H1 (cell line): Measurements from ENCODE around the gene DNAI2. TPM values are rescaled to one million over a fixed set of nuclear protein-coding genes. Genes with fewer than 3 reads are reported as not detected.

ENCODE experiments used
- CTCF ChIA-PET: fragments of 300-600 bp; sonication (Branson Sonifier 250); formaldehyde crosslinking; loops from one replicate; lab custom pipeline; 2021; ENCODE audit not compliant: partially characterized antibody; lab: Charles Lee
- POLR2A ChIA-PET: fragments of 300-600 bp; sonication (Branson Sonifier 250); formaldehyde crosslinking; loops from one replicate; lab custom pipeline; 2021; ENCODE audit warnings: inconsistent platforms; ENCODE audit not compliant: partially characterized antibody; lab: Charles Lee
- DNase-seq, 2 experiments: peaks; one replicate each; pipeline versions ENCODE4 v3.0.0 to v3.0.0-alpha.2; 2010 to 2022; ENCODE audit warnings: low spot score in 2 of 2, low read depth in 1 of 2, mixed read lengths in 1 of 2
- FAIRE-seq: peaks from 2 replicates; lab custom pipeline; 2011; peaks lifted over from hg19 to GRCh38; lab: Jason Lieb, UNC
- H2AFZ ChIP-seq: 2 replicates; pipeline ENCODE4 v1.8.1; 2012; ENCODE audit warnings: low read length, inconsistent platforms
- H2AK5ac ChIP-seq: 2 replicates; pipeline ENCODE4 v1.6.1; 2013; ENCODE audit warnings: low read depth, low read length
- H2BK120ac ChIP-seq: replicated peaks from 2 replicates; pipeline ENCODE3; 2013; ENCODE audit warnings: low read depth, low read length, inconsistent platforms
- H2BK12ac ChIP-seq: 2 replicates; pipeline ENCODE4 v1.6.1; 2013; ENCODE audit warnings: low read depth, low read length
- H2BK15ac ChIP-seq: 2 replicates; pipeline ENCODE4 v1.6.1; 2013; ENCODE audit warnings: low read length
- H2BK20ac ChIP-seq: 2 replicates; pipeline ENCODE4 v1.6.1; 2013; ENCODE audit warnings: low read length
- H2BK5ac ChIP-seq: 2 replicates; pipeline ENCODE4 v1.6.1; 2013; ENCODE audit warnings: low read depth, low read length
- H3K14ac ChIP-seq: 2 replicates; pipeline ENCODE4 v1.6.1; 2013; ENCODE audit warnings: inconsistent platforms; ENCODE audit not compliant: insufficient read length
- H3K18ac ChIP-seq: 2 replicates; pipeline ENCODE4 v1.6.1; 2013; ENCODE audit warnings: low read length; ENCODE audit errors: extremely low read depth
- H3K23ac ChIP-seq: 2 replicates; pipeline ENCODE4 v1.6.1; 2013; ENCODE audit warnings: inconsistent platforms; ENCODE audit not compliant: insufficient read length
- H3K23me2 ChIP-seq: 2 replicates; pipeline ENCODE4 v1.6.1; 2013; ENCODE audit warnings: low read depth, low read length
- H3K27ac ChIP-seq: 2 replicates; pipeline ENCODE4 v1.6.1; 2011; ENCODE audit warnings: low read depth, low read length, inconsistent platforms
- H3K27me3 ChIP-seq, 4 experiments: replicated peaks in 1 of 4; 1 replicate in 1 of 4; 2 replicates in 3 of 4; pipeline versions ENCODE4 v1.6.1 to v1.8.1; 2011 to 2013; ENCODE audit warnings: low read length in 3 of 4, mild to moderate bottlenecking in 3 of 4, inconsistent platforms in 2 of 4, mixed read lengths in 2 of 4, moderate library complexity in 1 of 4; ENCODE audit not compliant: control insufficient read depth in 3 of 4, insufficient read depth in 3 of 4; ENCODE audit errors: extremely low read depth in 1 of 4
- H3K36me3 ChIP-seq, 4 experiments: 2 replicates each; pipeline versions ENCODE4 v1.6.1 to v1.8.1; 2011 to 2013; ENCODE audit warnings: mild to moderate bottlenecking in 4 of 4, low read length in 3 of 4, moderate library complexity in 2 of 4, control low read depth in 1 of 4, inconsistent platforms in 1 of 4; ENCODE audit not compliant: insufficient read depth in 4 of 4, control insufficient read depth in 2 of 4
- H3K4ac ChIP-seq: replicated peaks from 2 replicates; pipeline ENCODE3; 2013; ENCODE audit warnings: low read length, low read depth, mixed read lengths, inconsistent platforms; ENCODE audit not compliant: insufficient read length
- H3K4me1 ChIP-seq, 4 experiments: replicated peaks in 1 of 4; 1 replicate in 1 of 4; 2 replicates in 3 of 4; pipeline versions ENCODE4 v1.6.1 to v1.8.1; 2011 to 2013; ENCODE audit warnings: low read length in 3 of 4, inconsistent platforms in 2 of 4, mixed read lengths in 1 of 4; ENCODE audit not compliant: insufficient read depth in 4 of 4, control insufficient read depth in 3 of 4
- H3K4me2 ChIP-seq, 2 experiments: 2 replicates each; pipeline versions ENCODE4 v1.6.1 to v1.8.1; 2011 to 2013; ENCODE audit warnings: low read depth in 2 of 2, low read length in 2 of 2, control low read depth in 1 of 2, inconsistent platforms in 1 of 2, mild to moderate bottlenecking in 1 of 2; ENCODE audit not compliant: insufficient read depth in 1 of 2
- H3K4me3 ChIP-seq, 4 experiments: fragments of 200-600, 300-600 bp in 1 of 4; sonication (generic), shearing (Covaris generic), sonication (Bioruptor Twin) in 1 of 4; 2 replicates each; pipeline versions ENCODE4 v1.5.1 to v1.8.1; 2011 to 2016; ENCODE audit warnings: low read length in 4 of 4, low read depth in 3 of 4, control low read depth in 2 of 4, inconsistent platforms in 2 of 4, mild to moderate bottlenecking in 2 of 4, mixed read lengths in 1 of 4, moderate library complexity in 1 of 4; ENCODE audit not compliant: insufficient read depth in 2 of 4; ENCODE audit errors: extremely low read depth in 1 of 4
- H3K56ac ChIP-seq: replicated peaks from 2 replicates; pipeline ENCODE3; 2013; ENCODE audit warnings: low read depth, mild to moderate bottlenecking, mixed read lengths, low read length, inconsistent platforms; ENCODE audit not compliant: insufficient read length
- H3K79me1 ChIP-seq: 2 replicates; pipeline ENCODE4 v1.6.1; 2013; ENCODE audit warnings: low read depth, low read length, control low read depth
- H3K79me2 ChIP-seq, 2 experiments: 2 replicates each; pipeline versions ENCODE4 v1.6.1 to v1.8.1; 2012 to 2013; ENCODE audit warnings: low read length in 2 of 2, mild to moderate bottlenecking in 2 of 2, inconsistent platforms in 1 of 2; ENCODE audit not compliant: insufficient read depth in 2 of 2, control insufficient read depth in 1 of 2
- H3K9ac ChIP-seq, 4 experiments: replicated peaks in 1 of 4; 1 replicate in 1 of 4; 2 replicates in 3 of 4; pipeline versions ENCODE4 v1.6.1 to v1.8.1; 2011 to 2013; ENCODE audit warnings: low read depth in 3 of 4, low read length in 3 of 4, control low read depth in 2 of 4, mild to moderate bottlenecking in 2 of 4, moderate library complexity in 2 of 4, inconsistent platforms in 1 of 4; ENCODE audit errors: extremely low read depth in 1 of 4
- H3K9me3 ChIP-seq, 2 experiments: 2 replicates each; pipeline versions ENCODE4 v1.6.1 to v1.8.1; 2012 to 2013; ENCODE audit warnings: mild to moderate bottlenecking in 2 of 2, moderate library complexity in 2 of 2, control low read depth in 1 of 2, inconsistent platforms in 1 of 2, low read depth in 1 of 2, low read length in 1 of 2, mixed read lengths in 1 of 2; ENCODE audit not compliant: insufficient read depth in 2 of 2
- H4K20me1 ChIP-seq, 2 experiments: replicated peaks in 1 of 2; 2 replicates each; pipeline versions ENCODE3 to v1.8.1; 2011 to 2013; ENCODE audit warnings: inconsistent platforms in 2 of 2, low read length in 2 of 2, mild to moderate bottlenecking in 1 of 2; ENCODE audit not compliant: insufficient read depth in 2 of 2, control insufficient read depth in 1 of 2
- H4K5ac ChIP-seq: 2 replicates; pipeline ENCODE4 v1.6.1; 2013; ENCODE audit warnings: low read length, low read depth, mixed read lengths, inconsistent platforms; ENCODE audit not compliant: insufficient read length
- H4K8ac ChIP-seq: 2 replicates; pipeline ENCODE4 v1.8.0; 2013; ENCODE audit warnings: mild to moderate bottlenecking, moderate library complexity, low read length, inconsistent platforms; ENCODE audit not compliant: insufficient read depth; ENCODE audit errors: extremely low read depth
- H4K91ac ChIP-seq: replicated peaks from 2 replicates; pipeline ENCODE3; 2013; ENCODE audit warnings: low read length, mixed read lengths, inconsistent platforms; ENCODE audit not compliant: insufficient read length
- BCL11A ChIP-seq, 2 experiments: IDR thresholded peaks; one replicate each; pipeline ENCODE4 v1.6.1; 2011; ENCODE audit warnings: low read depth in 2 of 2, low read length in 2 of 2, mild to moderate bottlenecking in 2 of 2
- JUND ChIP-seq: IDR thresholded peaks from 2 replicates; pipeline ENCODE4 v1.6.1; 2011; ENCODE audit warnings: mild to moderate bottlenecking, improper control_type of control experiment, low read length
- KDM4A ChIP-seq: IDR thresholded peaks from one replicate; pipeline ENCODE4 v1.7.1; 2012; ENCODE audit warnings: low read depth, mild to moderate bottlenecking, moderate library complexity, low read length, inconsistent platforms; ENCODE audit not compliant: severe bottlenecking
- SP1 ChIP-seq: IDR thresholded peaks from 2 replicates; pipeline ENCODE4 v1.6.1; 2011; ENCODE audit warnings: low read depth, low read length
- TAF1 ChIP-seq: IDR thresholded peaks from 2 replicates; pipeline ENCODE4 v1.6.1; 2011; ENCODE audit warnings: mild to moderate bottlenecking, low read depth, low read length
- WGBS, 2 experiments: shearing (Covaris generic) in 1 of 2; methylation state at CpG; one replicate each; pipeline versions ENCODE4 v1.1.6 to v1.1.7; 2013 to 2015; ENCODE audit warnings: low lambda C conversion rate in 2 of 2, mixed read lengths in 2 of 2, inconsistent platforms in 1 of 2, low coverage in 1 of 2, missing lambda C conversion rate in 1 of 2; ENCODE audit not compliant: insufficient replicate concordance in 2 of 2, insufficient coverage in 1 of 2, insufficient read length in 1 of 2; ENCODE audit errors: extremely low coverage in 1 of 2, missing lambda C conversion rate in 1 of 2; 5-methylcytosine and 5-hydroxymethylcytosine counted together
- polyA plus RNA-seq, 7 experiments: library from polyadenylated mRNA; depleted of rRNA in 3 of 7; stranded (reverse) in 5 of 7; unstranded in 2 of 7; fragments of >200 nt in 5 of 7; fragments of 200-250 nt in 2 of 7; gene quantifications; 1 replicate in 5 of 7; 2 replicates in 1 of 7; 4 replicates in 1 of 7; pipeline versions ENCODE4 v1.2.1 to v1.2.3, GENCODE V29; 2011 to 2013; ENCODE audit warnings: missing spikeins in 2 of 7, mixed read lengths in 2 of 7
- total RNA-seq: library from RNA; stranded (reverse); fragmentation: NEBNext Ultra II Directional; extraction: Animal tissue kit (Norgen Biotek cat#: 25700); gene quantifications from 2 replicates; pipeline ENCODE4 v1.2.1, GENCODE V29; 2021

DNAI2 gene
- total and polyA plus RNA-seq, 2 of the 8 experiments (the other 6 are each of a cell fraction or from before 2014, with no cell fraction given), result 0.08 to 0.15 TPM

DNA sequence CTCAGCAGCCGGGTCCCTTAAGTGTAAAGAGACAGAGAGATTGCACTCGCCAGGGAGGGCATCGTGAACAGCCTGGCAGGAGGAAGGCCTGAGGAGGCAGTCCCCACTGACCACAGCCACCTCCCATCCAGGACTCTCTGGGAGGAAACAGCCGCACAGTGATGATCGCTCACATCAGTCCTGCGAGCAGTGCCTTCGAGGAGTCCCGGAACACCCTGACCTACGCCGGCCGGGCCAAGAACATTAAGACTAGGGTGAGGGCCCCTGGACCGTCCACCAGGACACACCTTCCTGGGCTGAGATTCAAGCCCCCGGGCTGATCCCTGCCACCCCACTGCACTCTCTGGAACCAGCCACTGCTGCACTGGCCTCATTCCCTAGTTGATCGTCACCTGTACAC lies 73.6 kb downstream of the DNAI2 start:
- peaks cover 2% of the 10 kb centered on the region; the same call in 1 of the 2 replicates for H3K23me2 ChIP-seq
- H3K9ac ChIP-seq, result no peak overlapping the region
- no peak overlapping the region for H3K4ac ChIP-seq
- H3K27me3 ChIP-seq, result peaks cover 7 to 24% (median 20%) of the 10 kb centered on the region in 4 experiments
- no peak overlapping the region for H3K23ac ChIP-seq
- H4K91ac ChIP-seq, result no peak overlapping the region
- no peak overlapping the region for H4K8ac ChIP-seq
- H2BK12ac ChIP-seq, result no peak overlapping the region
- DNase-seq (no peak), FAIRE-seq (no peak)
- no peak overlapping the region for H2BK20ac ChIP-seq
- H3K4me2 ChIP-seq, result no peak overlapping the region
- H3K79me1 ChIP-seq, result no peaks in the 10 kb centered on the region
- no peaks in the 10 kb centered on the region for H3K9me3 ChIP-seq
- CTCF ChIA-PET, result interaction anchor here (0.8 to 11.2 kb wide), 13 partner anchors 8 to 119 kb away, joined by 3 to 114 read pairs (median 5); partner anchors contain the start of genes BTBD17, CD300A and GPR142
- 96% methylated on average over 14 of the region's 14 CpGs; no CpG with 5 or more reads in 1 of the 2 experiments for WGBS, 2 experiments
- H2BK120ac ChIP-seq, result no peak overlapping the region
- no peak overlapping the region for H3K27ac ChIP-seq
- H3K4me3 ChIP-seq, result no peak overlapping the region
- no peak overlapping the region for H2AFZ ChIP-seq
- H3K18ac ChIP-seq, result no peak overlapping the region
- H4K20me1 ChIP-seq, result peaks cover 0 to 3% of the 10 kb centered on the region in 2 experiments
- H4K5ac ChIP-seq, result no peak overlapping the region
- H3K79me2 ChIP-seq, result no peaks in the 10 kb centered on the region
- POLR2A ChIA-PET, result interaction anchor here (1.2 kb wide), 1 partner anchor 143 kb away, joined by 3 read pairs; no protein-coding TSS in a partner anchor
- no peak overlapping the region for H2BK5ac ChIP-seq
- no peak overlapping the region for H2AK5ac ChIP-seq
- H3K4me1 ChIP-seq, result peaks cover 0 to 18% (median 10%) of the 10 kb centered on the region in 4 experiments; a peak in 6 of 7 replicates
- no peaks in the 10 kb centered on the region for H3K36me3 ChIP-seq
- no peak overlapping the region for H3K14ac ChIP-seq
- no peak overlapping the region for H2BK15ac ChIP-seq
- H3K56ac ChIP-seq, result no peak overlapping the region
- TF ChIP-seq SP1, result no peak
- TF ChIP-seq TAF1, result no peak
- TF ChIP-seq BCL11A (IDR thresholded peaks at IDR 0.05; ENCODE audit: low read depth in 2 of 2, low read length in 2 of 2), result no peak
- no peak for TF ChIP-seq JUND
- no peak for TF ChIP-seq KDM4A
